ENCODE results near the gene OSM. TPM values are rescaled to one million over a fixed set of nuclear protein-coding genes. Genes with fewer than 3 reads are reported as not detected.

The OSM gene
- total RNA-seq, 1 donor from 2014 or later: not detected

- Mint-ChIP-seq H3K4me1 (ENCODE audit: unreplicated experiment) (peaks cover 11% of the 10 kb centered on the region), H3K9me3 (ENCODE audit: unreplicated experiment) (no peaks in the 10 kb centered on the region), H3K36me3 (ENCODE audit: low read depth, unreplicated experiment) (no peaks in the 10 kb centered on the region), H3K27ac (ENCODE audit: unreplicated experiment) (no peak overlapping the region), H3K4me3 (ENCODE audit: unreplicated experiment) (no peak overlapping the region), H3K27me3 (ENCODE audit: unreplicated experiment) (peaks cover 5% of the 10 kb centered on the region)
- TF ChIP-seq CTCF (IDR thresholded peaks at IDR 0.05; ENCODE audit: unreplicated experiment): no peak
- DNase-seq (ENCODE audit: low spot score): no peak
Observed at GRCh38 chr22:30223303-30223702, 43.3 kb downstream of the OSM start.

DNA sequence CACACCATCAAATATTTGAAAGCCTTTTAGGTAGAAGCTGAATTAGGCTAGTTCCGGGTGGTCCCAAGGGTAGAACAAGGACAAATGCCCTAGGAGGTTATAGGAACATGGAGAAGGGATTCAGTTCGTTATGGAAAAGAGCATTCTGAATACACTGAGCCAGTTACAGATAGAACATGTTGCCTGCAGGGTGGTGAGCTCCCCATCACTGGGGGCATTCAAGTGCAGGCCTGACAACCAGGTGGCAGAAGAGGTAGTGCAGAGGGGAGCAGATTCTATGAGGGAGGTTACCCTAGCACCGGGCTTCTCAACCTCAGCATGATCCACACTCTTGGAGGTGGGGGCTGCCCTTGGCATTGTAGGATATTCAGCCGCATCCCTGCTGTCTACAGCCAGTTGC lies 44.3 kb downstream of the OSM start:
- TF ChIP-seq CTCF (IDR thresholded peaks at IDR 0.05; ENCODE audit: unreplicated experiment): no peak
- H3K4me1 Mint-ChIP-seq (ENCODE audit: unreplicated experiment): peaks cover 11% of the 10 kb centered on the region
- no peaks in the 10 kb centered on the region for H3K36me3 Mint-ChIP-seq (ENCODE audit: low read depth, unreplicated experiment)
- no peak overlapping the region for H3K4me3 Mint-ChIP-seq (ENCODE audit: unreplicated experiment)
- H3K27ac Mint-ChIP-seq (ENCODE audit: unreplicated experiment): no peak overlapping the region
- H3K9me3 Mint-ChIP-seq (ENCODE audit: unreplicated experiment): no peaks in the 10 kb centered on the region
- peaks cover 5% of the 10 kb centered on the region for H3K27me3 Mint-ChIP-seq (ENCODE audit: unreplicated experiment)
- no peak for DNase-seq (ENCODE audit: low spot score)

GRCh38 chr22:30221121-30221992 lies 45.3 kb downstream of the OSM start:
- Mint-ChIP-seq H3K27me3 (ENCODE audit: unreplicated experiment) (peaks cover 5% of the 10 kb centered on the region), H3K27ac (ENCODE audit: unreplicated experiment) (no peak overlapping the region)

DNA sequence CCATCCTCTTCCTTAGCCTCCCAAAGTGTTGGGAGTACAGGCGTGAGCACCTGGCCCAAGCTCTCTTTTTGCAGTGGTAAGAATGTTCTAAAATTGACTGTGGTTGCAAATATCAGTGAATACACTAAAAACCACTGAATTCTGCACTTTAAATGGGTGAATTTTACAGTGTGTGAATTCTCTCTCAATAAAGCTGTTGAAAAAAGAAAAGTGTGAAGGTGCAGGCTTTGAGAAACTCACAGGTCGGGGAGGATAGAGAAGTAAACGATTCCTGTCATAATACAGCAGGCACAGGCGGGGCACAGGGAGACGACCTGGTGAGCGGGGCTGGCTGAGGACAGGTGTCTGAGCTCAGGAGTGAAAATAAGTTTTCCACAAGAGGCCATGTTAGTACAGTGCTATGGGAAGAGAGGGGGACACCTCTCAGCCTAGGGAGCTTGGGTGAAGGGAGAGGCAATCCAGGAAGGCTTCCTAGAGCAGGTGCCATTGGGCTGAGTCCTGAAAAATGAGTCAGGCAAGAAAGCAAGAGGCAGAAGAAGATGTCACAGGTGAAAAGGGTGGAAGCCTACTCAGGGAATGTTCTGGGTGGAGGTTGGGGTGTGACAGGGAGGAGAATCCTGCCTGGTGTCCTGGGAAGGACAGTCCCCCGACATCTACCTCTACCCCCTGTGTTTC lies 46.2 kb downstream of the OSM start:
- no peak for DNase-seq (ENCODE audit: low spot score)
- Mint-ChIP-seq H3K27me3 (ENCODE audit: unreplicated experiment) (peaks cover 5% of the 10 kb centered on the region), H3K4me1 (ENCODE audit: unreplicated experiment) (peaks cover 11% of the 10 kb centered on the region), H3K36me3 (ENCODE audit: low read depth, unreplicated experiment) (no peaks in the 10 kb centered on the region), H3K9me3 (ENCODE audit: unreplicated experiment) (no peaks in the 10 kb centered on the region), H3K27ac (ENCODE audit: unreplicated experiment) (no peak overlapping the region), H3K4me3 (ENCODE audit: unreplicated experiment) (no peak overlapping the region)
- no peak for TF ChIP-seq CTCF (IDR thresholded peaks at IDR 0.05; ENCODE audit: unreplicated experiment)

More at GRCh38 chr22:30221121-30221992, 45.3 kb downstream of the OSM start:
- H3K36me3 Mint-ChIP-seq (ENCODE audit: low read depth, unreplicated experiment): no peaks in the 10 kb centered on the region
- TF ChIP-seq CTCF (IDR thresholded peaks at IDR 0.05; ENCODE audit: unreplicated experiment): no peak
- H3K4me1 Mint-ChIP-seq (ENCODE audit: unreplicated experiment): peaks cover 11% of the 10 kb centered on the region
- no peak overlapping the region for H3K4me3 Mint-ChIP-seq (ENCODE audit: unreplicated experiment)
- no peaks in the 10 kb centered on the region for H3K9me3 Mint-ChIP-seq (ENCODE audit: unreplicated experiment)
- no peak for DNase-seq (ENCODE audit: low spot score)

Measured in endothelial cell (in vitro differentiated cells).